A549 (cell line): Measurements from ENCODE around the gene TRANK1. TPM values are rescaled to one million over a fixed set of nuclear protein-coding genes. Genes with fewer than 3 reads are reported as not detected.
A peak's percentile ranks its signal among the peaks of the same experiment; 100 is the strongest.

ENCODE experiments used
- ATAC-seq, 2 experiments: fragments of 200-7000 bp in 1 of 2; fragments of >200 bp in 1 of 2; cut with Nextera tagmentation in 1 of 2; cut with Tn5 transposase in 1 of 2; 3 replicates each; pipeline versions ENCODE4 v1.8.0 to v1.9.1; 2018 to 2020; ENCODE audit warnings: mild to moderate bottlenecking in 1 of 2, moderate library complexity in 1 of 2
- CTCF ChIA-PET: fragments of 300-600 bp; sonication (Branson Sonifier 250); formaldehyde crosslinking; extraction: SDS; loops from one replicate; lab custom pipeline; 2021; ENCODE audit warnings: antibody characterized with exemption, inconsistent platforms; lab: Yijun Ruan, JAX
- POLR2A ChIA-PET: fragments of 350-600 bp; formaldehyde crosslinking; extraction: SDS; loops from one replicate; lab custom pipeline; 2021; ENCODE audit warnings: antibody characterized with exemption, inconsistent platforms; lab: Yijun Ruan, JAX
- DNase-seq, 2 experiments: peaks; one replicate each; pipeline versions ENCODE4 v3.0.0 to v3.0.0-alpha.2; 2011 to 2016; ENCODE audit warnings: low read depth in 1 of 2, low spot score in 1 of 2
- FAIRE-seq: peaks from 2 replicates; lab custom pipeline; 2011; peaks lifted over from hg19 to GRCh38; lab: Jason Lieb, UNC
- H3K27ac ChIP-seq, 2 experiments: fragments of >200 bp; sonication (Bioruptor Twin); formaldehyde crosslinking; 3 replicates each; pipeline ENCODE4 v1.5.1; 2016 to 2017
- H3K4me1 ChIP-seq: fragments of >200 bp; sonication (Bioruptor Twin); formaldehyde crosslinking; 3 replicates; pipeline ENCODE4 v1.6.1; 2016
- H3K4me2 ChIP-seq: fragments of >200 bp; sonication (Bioruptor Twin); formaldehyde crosslinking; 3 replicates; pipeline ENCODE4 v1.6.1; 2016
- H3K4me3 ChIP-seq: fragments of >200 bp; sonication (Bioruptor Twin); formaldehyde crosslinking; 3 replicates; pipeline ENCODE4 v1.5.1; 2016
- H3K9me3 ChIP-seq: fragments of >200 bp; sonication (Bioruptor Twin); formaldehyde crosslinking; 3 replicates; pipeline ENCODE4 v1.6.1; 2016
- CTCF ChIP-seq: fragments of >200 bp; sonication (Bioruptor Twin); formaldehyde crosslinking; IDR thresholded peaks from 3 replicates; pipeline ENCODE4 v1.5.1; 2016
- FOSL2 ChIP-seq, 2 experiments: fragments of 450-650 bp in 1 of 2; fragments of >200 bp in 1 of 2; sonication (Bioruptor Twin) in 1 of 2; formaldehyde crosslinking; IDR thresholded peaks; 2 replicates each; pipeline versions ENCODE4 v1.5.0 to v1.6.1; 2016 to 2020; ENCODE audit warnings: mild to moderate bottlenecking in 1 of 2, moderate library complexity in 1 of 2
- HES2 ChIP-seq: fragments of >200 bp; sonication (Bioruptor Twin); formaldehyde crosslinking; IDR thresholded peaks from 2 replicates; pipeline ENCODE4 v1.6.1; 2016
- HEYL ChIP-seq: fragments of 250-450 bp; sonication (Bioruptor Pico); IDR thresholded peaks from 2 replicates; pipeline ENCODE4 v1.8.0; 2021; ENCODE audit warnings: mild to moderate bottlenecking, moderate library complexity
- HMGXB4 ChIP-seq: fragments of 250-450 bp; sonication (Bioruptor Pico); IDR thresholded peaks from 2 replicates; pipeline ENCODE4 v1.5.0; 2021; ENCODE audit warnings: mild to moderate bottlenecking, moderate library complexity, borderline replicate concordance
- HOXA7 ChIP-seq: fragments of 250-450 bp; sonication (Bioruptor Pico); IDR thresholded peaks from 2 replicates; pipeline ENCODE4 v1.5.0; 2020; ENCODE audit warnings: mild to moderate bottlenecking, moderate library complexity
- HOXB5 ChIP-seq: fragments of 250-450 bp; sonication (Bioruptor Pico); IDR thresholded peaks from 2 replicates; pipeline ENCODE4 v1.5.0; 2020; ENCODE audit warnings: mild to moderate bottlenecking, moderate library complexity
- NPAS2 ChIP-seq: fragments of 250-450 bp; sonication (Bioruptor Pico); IDR thresholded peaks from 2 replicates; pipeline ENCODE4 v1.8.0; 2022; ENCODE audit warnings: mild to moderate bottlenecking, moderate library complexity, borderline replicate concordance
- NR3C1 ChIP-seq: fragments of >200 bp; sonication (Bioruptor Twin); formaldehyde crosslinking; IDR thresholded peaks from 3 replicates; pipeline ENCODE4 v1.6.1; 2017
- PHF8 ChIP-seq: fragments of 200-600 bp; sonication (generic); IDR thresholded peaks from 2 replicates; pipeline ENCODE4 v1.6.1; 2016; ENCODE audit warnings: low read depth, mild to moderate bottlenecking, antibody characterized with exemption, moderate library complexity, borderline replicate concordance
- RCOR1 ChIP-seq: fragments of 150-350 bp; IDR thresholded peaks from 2 replicates; pipeline ENCODE4 v1.6.1; 2014; ENCODE audit warnings: antibody characterized with exemption, low read length, low read depth
- SMC3 ChIP-seq: fragments of >200 bp; sonication (Bioruptor Twin); formaldehyde crosslinking; IDR thresholded peaks from 3 replicates; pipeline ENCODE4 v1.6.1; 2018; ENCODE audit warnings: inconsistent platforms
- USF2 ChIP-seq: fragments of 450-650 bp; IDR thresholded peaks from 2 replicates; pipeline ENCODE4 v1.6.1; 2014; ENCODE audit warnings: antibody characterized with exemption
- ZFP36 ChIP-seq: fragments of 450-650 bp; IDR thresholded peaks from 2 replicates; pipeline ENCODE4 v1.6.1; 2014; ENCODE audit warnings: borderline replicate concordance; ENCODE audit not compliant: partially characterized antibody
- ZSCAN20 ChIP-seq: fragments of 250-450 bp; sonication (Bioruptor Pico); IDR thresholded peaks from 2 replicates; pipeline ENCODE4 v1.8.0; 2022; ENCODE audit warnings: mild to moderate bottlenecking, moderate library complexity
- WGBS: methylation state at CpG from one replicate; pipeline ENCODE4 v1.1.6; 2017; ENCODE audit errors: missing lambda C conversion rate; 5-methylcytosine and 5-hydroxymethylcytosine counted together
- polyA plus RNA-seq, 4 experiments: library from polyadenylated mRNA; depleted of rRNA in 3 of 4; stranded (reverse); fragments of >200 nt; fragmentation: RNase III in 1 of 4; extraction: RNeasy Plus Mini Kit Qiagen cat#74134 plus additional on column Dnase treatment in 1 of 4; gene quantifications; 2 replicates in 3 of 4; 3 replicates in 1 of 4; pipeline ENCODE4 v1.2.3, GENCODE V29; 2011 to 2017

TRANK1 gene
- polyA plus RNA-seq, 2 of the 4 experiments (the other 2 are of a cell fraction), result 0.58 to 3.2 TPM

GRCh38 chr3:36923981-36924743 is 20.7 kb downstream of the TRANK1 start:
- H3K9me3 ChIP-seq, result peaks cover 17% of the 10 kb centered on the region
- CTCF ChIA-PET, result interaction anchor here (0.6 to 1.9 kb wide), 8 partner anchors 10 to 195 kb away, joined by 3 to 7 read pairs (median 3); no protein-coding TSS in a partner anchor
- ATAC-seq, result no peak
- POLR2A ChIA-PET, result no interaction called here
- WGBS, result 70% methylated on average over 11 of the region's 11 CpGs
- no peak overlapping the region for H3K27ac ChIP-seq
- no peak overlapping the region for H3K4me3 ChIP-seq
- DNase-seq, result no peak
- TF ChIP-seq PHF8 (no peak), HOXA7 (CRISPR knock-in tag) (no peak), HMGXB4 (CRISPR knock-in tag) (no peak), USF2 (no peak), RCOR1 (no peak), HOXB5 (CRISPR knock-in tag) (no peak), SMC3 (no peak), NR3C1 (no peak)
- H3K4me1 ChIP-seq, result peaks cover 8% of the 10 kb centered on the region; the same call in 2 of the 3 replicates
- H3K4me2 ChIP-seq, result no peak overlapping the region
- no peak for FAIRE-seq

- FAIRE-seq, result no peak
Measured at GRCh38 chr3:36923523-36923943, 21.3 kb downstream of the TRANK1 start.

GRCh38 chr3:36920884-36921567 is 23.8 kb downstream of the TRANK1 start:
- ATAC-seq (no peak), FAIRE-seq (no peak), DNase-seq (no peak)
- no peak overlapping the region for H3K4me2 ChIP-seq
- CTCF ChIA-PET, result interaction anchor here (0.6 to 1.0 kb wide), 2 partner anchors 16 to 38 kb away, joined by 3 to 4 read pairs; no protein-coding TSS in a partner anchor
- POLR2A ChIA-PET, result no interaction called here
- H3K27ac ChIP-seq, result no peak overlapping the region
- H3K4me1 ChIP-seq, result peaks cover 8% of the 10 kb centered on the region; the same call in 2 of the 3 replicates
- 70% methylated on average over 7 of the region's 7 CpGs for WGBS
- peaks cover 17% of the 10 kb centered on the region for H3K9me3 ChIP-seq
- no peak for TF ChIP-seq NPAS2 (CRISPR knock-in tag)
- no peak for TF ChIP-seq ZFP36
- TF ChIP-seq ZSCAN20 (CRISPR knock-in tag), result no peak
- TF ChIP-seq HEYL (CRISPR knock-in tag), result no peak
- no peak for TF ChIP-seq HES2
- TF ChIP-seq, all 56 proteins: peak for 0
- no peak overlapping the region for H3K4me3 ChIP-seq

More at GRCh38 chr3:36923523-36923943, 21.3 kb downstream of the TRANK1 start:
- CTCF ChIA-PET, result interaction anchor here (0.6 to 1.9 kb wide), 8 partner anchors 10 to 194 kb away, joined by 3 to 7 read pairs (median 4); no protein-coding TSS in a partner anchor
- DNase-seq, result peak in 1 of 2 experiments; percentile 24
- H3K4me1 ChIP-seq, result peaks cover 8% of the 10 kb centered on the region; the same call in 2 of the 3 replicates
- TF ChIP-seq CTCF, result peak; percentile 17; the same call in 1 of the 3 replicates
- TF ChIP-seq FOSL2 (IDR thresholded peaks at IDR 0.05), result no peak
- no peak for TF ChIP-seq FOSL2 (CRISPR knock-in tag; IDR thresholded peaks at IDR 0.05)
- no peak overlapping the region for H3K4me3 ChIP-seq
- POLR2A ChIA-PET, result no interaction called here
- no peak overlapping the region for H3K27ac ChIP-seq
- H3K4me2 ChIP-seq, result no peak overlapping the region
- H3K9me3 ChIP-seq, result peaks cover 17% of the 10 kb centered on the region
- 73% methylated on average over 6 of the region's 6 CpGs for WGBS
- ATAC-seq, result peak; percentile 54 to 81; a peak in 5 of 6 replicates
